ENCODE measurements around the gene GATA3.

Gene GATA3

DNA sequence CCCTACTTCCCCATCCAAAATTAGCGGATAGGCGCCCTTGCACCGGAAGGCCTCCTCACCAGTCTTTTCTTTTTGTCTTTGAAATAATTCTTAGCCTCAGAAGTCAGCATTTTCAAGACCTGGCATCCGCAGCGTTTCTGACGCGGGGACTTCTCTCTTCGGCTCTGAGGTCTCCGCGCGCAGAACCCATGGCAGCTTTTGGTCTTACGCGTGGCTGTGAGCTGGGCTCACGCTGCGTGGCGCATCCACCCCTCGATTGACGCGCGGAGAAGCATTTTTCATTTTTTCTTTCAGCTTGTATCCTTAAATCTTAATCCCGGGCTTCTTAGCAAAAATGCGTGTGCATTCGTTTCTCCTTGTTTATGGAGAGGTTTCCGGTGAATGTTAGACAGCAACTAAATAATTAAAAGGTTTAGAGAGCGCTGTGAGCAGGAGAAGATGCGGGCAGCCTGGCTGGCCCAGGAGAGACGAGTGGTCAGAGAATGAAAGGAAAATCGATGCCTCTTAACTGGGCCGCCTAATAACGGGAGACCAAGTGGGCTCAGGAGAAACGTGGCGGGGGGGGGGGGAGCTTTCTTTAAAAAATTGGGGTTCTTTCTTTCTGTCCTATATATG lies 2.0 kb upstream of the GATA3 start:
- Histone ChIP-seq H3K36me3 (ENCODE audit: control insufficient read depth, insufficient read depth, low read length) (no peaks in the 10 kb centered on the region), H3K4me3 (replicated peaks; ENCODE audit: low read depth, low read length) (no peak overlapping the region), H3K27me3 (replicated peaks; ENCODE audit: control insufficient read depth, insufficient read depth, low read length) (no peaks in the 10 kb centered on the region)
- no peak for DNase-seq (ENCODE audit: extremely low read depth, insufficient read length)
- TF ChIP-seq, protein P1, sequence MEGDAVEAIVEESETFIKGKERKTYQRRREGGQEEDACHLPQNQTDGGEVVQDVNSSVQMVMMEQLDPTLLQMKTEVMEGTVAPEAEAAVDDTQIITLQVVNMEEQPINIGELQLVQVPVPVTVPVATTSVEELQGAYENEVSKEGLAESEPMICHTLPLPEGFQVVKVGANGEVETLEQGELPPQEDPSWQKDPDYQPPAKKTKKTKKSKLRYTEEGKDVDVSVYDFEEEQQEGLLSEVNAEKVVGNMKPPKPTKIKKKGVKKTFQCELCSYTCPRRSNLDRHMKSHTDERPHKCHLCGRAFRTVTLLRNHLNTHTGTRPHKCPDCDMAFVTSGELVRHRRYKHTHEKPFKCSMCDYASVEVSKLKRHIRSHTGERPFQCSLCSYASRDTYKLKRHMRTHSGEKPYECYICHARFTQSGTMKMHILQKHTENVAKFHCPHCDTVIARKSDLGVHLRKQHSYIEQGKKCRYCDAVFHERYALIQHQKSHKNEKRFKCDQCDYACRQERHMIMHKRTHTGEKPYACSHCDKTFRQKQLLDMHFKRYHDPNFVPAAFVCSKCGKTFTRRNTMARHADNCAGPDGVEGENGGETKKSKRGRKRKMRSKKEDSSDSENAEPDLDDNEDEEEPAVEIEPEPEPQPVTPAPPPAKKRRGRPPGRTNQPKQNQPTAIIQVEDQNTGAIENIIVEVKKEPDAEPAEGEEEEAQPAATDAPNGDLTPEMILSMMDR (IDR thresholded peaks at IDR 0.05; ENCODE audit: insufficient read depth, low read length, poor library complexity, severe bottlenecking), result no peak

DNA sequence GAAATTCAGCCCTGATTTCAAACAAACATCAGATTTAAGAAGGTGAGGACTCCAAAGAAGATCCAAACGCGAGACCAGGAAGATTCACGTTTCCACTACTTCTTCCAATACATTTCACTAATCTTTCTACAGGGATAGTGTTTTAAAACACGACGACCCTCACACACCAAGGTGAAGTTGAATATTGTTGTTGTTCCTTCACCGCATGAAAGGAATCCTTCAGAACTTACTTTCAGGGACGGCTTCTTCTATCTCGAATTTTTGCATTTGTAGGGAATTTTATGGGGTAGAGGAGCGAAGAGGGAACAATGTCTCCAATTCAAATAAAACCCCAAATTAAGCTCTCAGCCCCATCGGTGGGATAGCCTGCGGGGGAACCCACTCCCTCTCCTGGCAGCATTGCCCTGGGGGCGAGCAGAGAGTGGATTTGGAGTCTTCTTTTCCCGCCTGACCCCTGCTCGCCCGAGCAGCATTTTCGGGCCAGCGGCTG lies 1.5 kb upstream of the GATA3 start:
- TF ChIP-seq, protein P1 (IDR thresholded peaks at IDR 0.05; ENCODE audit: insufficient read depth, low read length, poor library complexity, severe bottlenecking), result no peak
- DNase-seq (ENCODE audit: extremely low read depth, insufficient read length), result no peak
- H3K4me3 ChIP-seq (replicated peaks; ENCODE audit: low read depth, low read length), result no peak overlapping the region
- H3K27me3 ChIP-seq (replicated peaks; ENCODE audit: control insufficient read depth, insufficient read depth, low read length), result no peaks in the 10 kb centered on the region
- 0 out of 2 replicates have a peak, but pooled peaks cover 1% of the 10 kb centered on the region for H3K36me3 ChIP-seq (ENCODE audit: control insufficient read depth, insufficient read depth, low read length)

GRCh38 chr10:8053446-8054243 lies 843 bp upstream of the GATA3 start:
- TF ChIP-seq, protein P1 (IDR thresholded peaks at IDR 0.05; ENCODE audit: insufficient read depth, low read length, poor library complexity, severe bottlenecking), result peak; percentile 98
- DNase-seq (ENCODE audit: extremely low read depth, insufficient read length), result peak; percentile 91
- H3K4me3 ChIP-seq (replicated peaks; ENCODE audit: low read depth, low read length), result peak overlapping the region; percentile 76
- H3K36me3 ChIP-seq (ENCODE audit: control insufficient read depth, insufficient read depth, low read length), result peaks cover 4% of the 10 kb centered on the region; the same call in 1 of the 2 replicates
- no peaks in the 10 kb centered on the region for H3K27me3 ChIP-seq (replicated peaks; ENCODE audit: control insufficient read depth, insufficient read depth, low read length)

DNA sequence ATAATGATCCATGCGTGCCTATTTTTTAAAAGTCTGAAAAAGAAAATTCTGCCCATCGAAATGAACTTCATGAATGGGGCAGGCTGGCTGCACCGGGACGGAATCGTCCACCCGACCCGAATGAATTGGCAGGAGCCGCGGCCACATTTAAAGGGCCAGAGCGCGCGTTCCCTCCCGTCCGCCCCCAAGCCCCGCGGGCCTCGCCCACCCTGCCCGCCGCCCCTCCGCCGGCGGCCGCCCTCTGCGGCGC lies 319 bp upstream of the GATA3 start:
- H3K27me3 ChIP-seq (replicated peaks; ENCODE audit: control insufficient read depth, insufficient read depth, low read length), result no peaks in the 10 kb centered on the region

DNA sequence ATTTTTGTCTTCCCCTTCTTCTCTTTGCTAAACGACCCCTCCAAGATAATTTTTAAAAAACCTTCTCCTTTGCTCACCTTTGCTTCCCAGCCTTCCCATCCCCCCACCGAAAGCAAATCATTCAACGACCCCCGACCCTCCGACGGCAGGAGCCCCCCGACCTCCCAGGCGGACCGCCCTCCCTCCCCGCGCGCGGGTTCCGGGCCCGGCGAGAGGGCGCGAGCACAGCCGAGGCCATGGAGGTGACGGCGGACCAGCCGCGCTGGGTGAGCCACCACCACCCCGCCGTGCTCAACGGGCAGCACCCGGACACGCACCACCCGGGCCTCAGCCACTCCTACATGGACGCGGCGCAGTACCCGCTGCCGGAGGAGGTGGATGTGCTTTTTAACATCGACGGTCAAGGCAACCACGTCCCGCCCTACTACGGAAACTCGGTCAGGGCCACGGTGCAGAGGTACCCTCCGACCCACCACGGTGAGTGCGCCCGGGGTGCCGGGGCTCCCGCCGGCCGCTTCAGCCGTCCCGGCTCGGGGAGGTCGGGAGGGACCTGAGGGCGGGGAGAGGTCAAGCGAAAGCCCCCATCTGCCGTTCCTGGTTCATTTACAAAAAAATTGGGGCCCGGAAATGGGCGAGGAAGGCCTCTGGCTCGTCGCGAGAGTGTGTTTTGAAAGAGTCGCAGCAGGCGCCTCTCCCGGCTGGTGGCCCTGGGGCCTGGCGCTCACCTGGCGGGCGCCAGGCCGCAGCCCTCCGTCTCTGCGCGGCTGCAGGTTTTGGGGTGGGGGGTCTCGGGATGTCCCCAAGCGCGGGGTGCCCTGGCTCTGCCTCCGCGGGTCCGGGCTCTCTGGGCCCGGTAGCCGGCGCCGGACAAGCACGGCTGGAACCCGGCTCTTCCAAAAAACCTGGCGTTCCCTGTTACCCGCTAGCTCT lies 1.2 kb downstream of the GATA3 start:
- Histone ChIP-seq H3K27me3 (replicated peaks; ENCODE audit: control insufficient read depth, insufficient read depth, low read length) (no peaks in the 10 kb centered on the region), H3K4me3 (replicated peaks; ENCODE audit: low read depth, low read length) (peak overlapping the region; percentile 76), H3K36me3 (ENCODE audit: control insufficient read depth, insufficient read depth, low read length) (peaks cover 6% of the 10 kb centered on the region)
- DNase-seq (ENCODE audit: extremely low read depth, insufficient read length), result peak; percentile 35
- TF ChIP-seq, protein P1 (IDR thresholded peaks at IDR 0.05; ENCODE audit: insufficient read depth, low read length, poor library complexity, severe bottlenecking), result no peak

More for the DNA sequence above, 319 bp upstream of the GATA3 start:
- TF ChIP-seq, protein P1 (IDR thresholded peaks at IDR 0.05; ENCODE audit: insufficient read depth, low read length, poor library complexity, severe bottlenecking), result no peak
- no peak for DNase-seq (ENCODE audit: extremely low read depth, insufficient read length)
- peaks cover 6% of the 10 kb centered on the region for H3K36me3 ChIP-seq (ENCODE audit: control insufficient read depth, insufficient read depth, low read length)
- peak overlapping the region; percentile 76 for H3K4me3 ChIP-seq (replicated peaks; ENCODE audit: low read depth, low read length)

All from GM06990 (cell line).